Vagina (tissue), 2 donors: ENCODE measurements around the gene HELB.

Source experiments
- CTCF ChIP-seq, 3 experiments: fragments of 450-650 bp in 2 of 3; fragments of 200-600 bp in 1 of 3; sonication (generic) in 1 of 3; IDR thresholded peaks; one replicate each; pipeline ENCODE4 v1.5.1; 2017 to 2019; ENCODE audit warnings: antibody characterized with exemption in 3 of 3, mild to moderate bottlenecking in 2 of 3, moderate library complexity in 2 of 3
- POLR2A ChIP-seq, 2 donors: fragments of 450-650 bp; IDR thresholded peaks; one replicate each; pipeline ENCODE4 v1.6.1; 2017; ENCODE audit warnings: antibody characterized with exemption in 2 of 2, mild to moderate bottlenecking in 2 of 2, moderate library complexity in 2 of 2

- TF ChIP-seq CTCF (IDR thresholded peaks at IDR 0.05) (no peak), POLR2A (IDR thresholded peaks at IDR 0.05) (no peak)
Measured at GRCh38 chr12:66367015-66367667, 64.8 kb downstream of the HELB start.
